ENCODE results near the gene KIF6. TPM values are rescaled to one million over a fixed set of nuclear protein-coding genes. Genes with fewer than 3 reads are reported as not detected.

Gene KIF6
- total RNA-seq, 4 donors from 2014 or later: 0.10 to 0.61 (median 0.13) TPM; not detected in 1

DNA sequence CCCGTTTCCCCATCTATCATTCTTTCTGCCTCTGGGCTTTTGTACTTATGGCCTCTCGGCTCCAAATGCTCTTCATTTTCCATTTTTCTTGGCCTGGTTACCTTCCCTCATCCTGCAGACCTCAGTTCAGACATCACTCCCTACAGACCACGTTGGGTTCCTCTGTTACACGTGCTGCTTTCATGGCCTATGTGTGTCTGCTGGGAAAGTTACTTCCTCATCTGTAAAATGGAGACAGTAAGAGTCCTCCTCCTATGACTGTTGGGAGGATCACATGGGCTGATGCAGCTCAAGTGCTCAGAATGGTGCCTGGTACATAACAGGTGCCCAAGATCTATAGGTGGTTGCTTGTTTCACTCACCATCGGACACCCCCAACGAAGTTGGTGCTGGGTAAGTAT is 424.5 kb downstream of the KIF6 start:
- no peak for DNase-seq (ENCODE audit: low spot score in 2 of 2)
- H3K4me3 ChIP-seq (ENCODE audit: low read depth, poor library complexity, severe bottlenecking): no peak overlapping the region
- intact Hi-C loops (cut with DNase I; ENCODE audit: low total_unique reads): loop anchor here (5.0 kb wide), 1 partner anchor 133 kb away; no protein-coding TSS in a partner anchor
- TF ChIP-seq POLR2A (IDR thresholded peaks at IDR 0.05): no peak
- TF ChIP-seq, protein P1, sequence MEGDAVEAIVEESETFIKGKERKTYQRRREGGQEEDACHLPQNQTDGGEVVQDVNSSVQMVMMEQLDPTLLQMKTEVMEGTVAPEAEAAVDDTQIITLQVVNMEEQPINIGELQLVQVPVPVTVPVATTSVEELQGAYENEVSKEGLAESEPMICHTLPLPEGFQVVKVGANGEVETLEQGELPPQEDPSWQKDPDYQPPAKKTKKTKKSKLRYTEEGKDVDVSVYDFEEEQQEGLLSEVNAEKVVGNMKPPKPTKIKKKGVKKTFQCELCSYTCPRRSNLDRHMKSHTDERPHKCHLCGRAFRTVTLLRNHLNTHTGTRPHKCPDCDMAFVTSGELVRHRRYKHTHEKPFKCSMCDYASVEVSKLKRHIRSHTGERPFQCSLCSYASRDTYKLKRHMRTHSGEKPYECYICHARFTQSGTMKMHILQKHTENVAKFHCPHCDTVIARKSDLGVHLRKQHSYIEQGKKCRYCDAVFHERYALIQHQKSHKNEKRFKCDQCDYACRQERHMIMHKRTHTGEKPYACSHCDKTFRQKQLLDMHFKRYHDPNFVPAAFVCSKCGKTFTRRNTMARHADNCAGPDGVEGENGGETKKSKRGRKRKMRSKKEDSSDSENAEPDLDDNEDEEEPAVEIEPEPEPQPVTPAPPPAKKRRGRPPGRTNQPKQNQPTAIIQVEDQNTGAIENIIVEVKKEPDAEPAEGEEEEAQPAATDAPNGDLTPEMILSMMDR (IDR thresholded peaks at IDR 0.05): no peak
- WGBS, 2 donors: 79 to 83% methylated on average over 6 of the region's 6 CpGs

DNA sequence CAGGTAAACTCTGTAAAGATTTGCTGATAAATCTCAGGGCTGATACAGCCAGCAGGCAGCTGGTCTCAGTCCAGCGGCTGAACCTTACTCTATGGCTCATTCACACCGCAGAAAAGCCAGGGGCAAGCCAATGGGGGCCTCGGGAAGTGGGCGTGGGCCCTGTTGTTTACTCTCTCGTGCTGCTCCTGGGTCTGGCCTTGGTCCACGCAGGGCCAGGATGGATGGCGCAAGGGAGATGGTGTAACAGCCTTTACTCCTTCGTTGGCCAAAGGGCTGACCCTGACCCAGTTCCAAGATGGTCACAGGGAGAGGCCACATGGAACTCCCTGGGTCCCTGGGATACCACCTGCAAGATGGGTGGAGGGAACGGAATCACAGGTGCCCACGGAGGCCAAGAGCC is 427.1 kb downstream of the KIF6 start:
- TF ChIP-seq, protein P1 (IDR thresholded peaks at IDR 0.05): no peak
- no peak for TF ChIP-seq POLR2A (IDR thresholded peaks at IDR 0.05)
- WGBS, 2 donors: 62 to 79% methylated on average over 7 to 10 of the region's 10 CpGs
- intact Hi-C loops (cut with DNase I; ENCODE audit: low total_unique reads): loop anchor here (10.0 kb wide), 1 partner anchor 573 kb away; no protein-coding TSS in a partner anchor
- no peak overlapping the region for H3K4me3 ChIP-seq (ENCODE audit: low read depth, poor library complexity, severe bottlenecking)
- DNase-seq (ENCODE audit: low spot score in 2 of 2): no peak

DNA sequence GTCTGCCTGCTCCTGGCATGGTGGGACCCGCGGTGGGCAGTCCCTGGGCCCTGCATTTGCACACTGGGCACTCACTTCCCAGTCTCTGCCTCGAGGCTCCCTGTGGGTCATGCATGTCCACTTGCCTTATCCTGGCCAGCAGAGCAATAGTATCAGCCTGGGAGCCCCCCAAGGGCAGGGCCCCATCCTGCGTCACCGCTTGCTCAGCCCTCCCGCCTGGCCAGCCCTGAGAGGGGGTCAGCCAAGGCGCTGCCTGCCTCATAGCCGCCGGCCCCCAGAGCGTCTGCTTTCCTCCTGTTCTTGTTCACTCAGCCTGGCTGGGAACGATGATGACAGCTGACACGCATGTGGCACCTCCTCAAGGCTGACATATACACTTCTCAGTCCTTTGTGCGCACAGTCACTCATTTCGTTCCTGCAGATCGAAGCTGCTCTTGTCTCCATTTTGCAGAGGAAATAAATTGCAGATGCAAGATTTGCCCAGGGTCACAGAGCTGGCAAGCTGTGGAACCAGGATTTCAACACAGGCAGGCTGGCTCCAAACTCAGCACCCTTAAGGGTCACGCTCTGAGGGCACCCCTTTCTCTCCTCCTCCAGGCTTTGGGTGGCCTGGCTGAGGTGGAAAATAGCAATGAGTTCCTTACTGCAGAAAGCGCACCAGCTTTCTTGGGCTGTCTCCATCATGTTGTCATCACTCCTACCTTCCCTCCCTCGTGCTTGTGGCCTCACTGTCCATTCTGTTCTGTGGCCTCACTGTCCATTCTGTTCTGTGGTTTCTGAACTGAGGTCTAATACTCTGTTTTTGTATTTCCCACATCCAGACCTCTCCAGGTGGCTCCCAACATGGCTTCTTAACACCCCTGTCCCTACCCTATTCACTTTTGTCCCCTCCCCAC is 428.2 kb downstream of the KIF6 start:
- 54 to 55% methylated on average over 18 of the region's 18 CpGs for WGBS, 2 donors
- no peak for DNase-seq (ENCODE audit: low spot score in 2 of 2)
- intact Hi-C loops (cut with DNase I; ENCODE audit: low total_unique reads): loop anchor here (10.0 kb wide), 1 partner anchor 572 kb away; no protein-coding TSS in a partner anchor
- H3K4me3 ChIP-seq (ENCODE audit: low read depth, poor library complexity, severe bottlenecking): no peak overlapping the region
- TF ChIP-seq POLR2A (IDR thresholded peaks at IDR 0.05): no peak
- TF ChIP-seq, protein P1 (IDR thresholded peaks at IDR 0.05): no peak

DNA sequence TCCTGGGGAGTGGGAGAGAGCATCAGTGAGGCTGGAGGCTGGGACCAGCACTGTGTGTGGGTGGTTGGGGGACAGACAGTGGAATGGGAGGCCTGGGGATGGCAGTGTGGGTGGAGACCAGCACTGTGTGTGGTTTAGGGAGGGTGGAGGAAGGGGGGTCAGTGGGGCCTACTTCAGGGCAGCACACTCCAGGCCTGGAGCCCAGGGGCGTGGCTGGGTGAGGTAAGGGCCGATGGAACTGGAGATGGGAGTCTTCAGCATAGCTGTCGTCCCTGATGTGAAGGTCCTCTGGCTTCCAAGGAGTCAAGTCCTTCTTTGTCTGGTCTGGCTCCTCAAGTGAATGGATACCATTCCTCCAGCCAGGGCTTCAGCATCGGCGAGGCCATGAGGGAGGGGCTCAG is 429.6 kb downstream of the KIF6 start:
- H3K4me3 ChIP-seq (ENCODE audit: low read depth, poor library complexity, severe bottlenecking): no peak overlapping the region
- TF ChIP-seq, protein P1 (IDR thresholded peaks at IDR 0.05): no peak
- TF ChIP-seq POLR2A (IDR thresholded peaks at IDR 0.05): no peak
- no peak for DNase-seq (ENCODE audit: low spot score in 2 of 2)
- intact Hi-C loops (cut with DNase I; ENCODE audit: low total_unique reads): loop anchor here (10.0 kb wide), 1 partner anchor 571 kb away; no protein-coding TSS in a partner anchor
- 47 to 56% methylated on average over 5 of the region's 5 CpGs for WGBS, 2 donors

DNA sequence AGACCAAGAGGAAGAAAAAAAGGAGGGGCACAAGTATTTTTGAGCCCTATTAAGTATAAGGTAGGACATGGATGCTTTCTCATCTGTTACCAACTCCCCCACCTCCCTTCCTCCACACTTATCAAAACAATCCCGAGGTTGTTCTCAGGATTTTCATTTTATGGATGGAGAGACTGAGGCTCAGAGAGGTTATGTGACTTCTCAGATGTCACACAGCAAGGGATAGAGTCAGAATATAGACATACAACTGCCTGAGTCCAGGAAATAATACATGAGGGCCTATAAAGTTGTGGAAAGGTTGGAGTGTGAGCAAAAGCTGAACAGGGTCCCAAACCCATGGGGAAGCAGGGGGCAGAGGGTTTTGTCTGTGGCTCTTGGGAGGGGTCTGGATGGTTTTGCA is 430.3 kb downstream of the KIF6 start:
- no peak overlapping the region for H3K4me3 ChIP-seq (ENCODE audit: low read depth, poor library complexity, severe bottlenecking)
- no peak for DNase-seq (ENCODE audit: low spot score in 2 of 2)
- intact Hi-C loops (cut with DNase I; ENCODE audit: low total_unique reads): loop anchor here (10.0 kb wide), 1 partner anchor 570 kb away; no protein-coding TSS in a partner anchor
- whole genome bisulfite sequencing, 2 donors: 66 to 70% methylated on average over 1 of the region's 1 CpG
- TF ChIP-seq POLR2A (IDR thresholded peaks at IDR 0.05): no peak
- TF ChIP-seq, protein P1 (IDR thresholded peaks at IDR 0.05): no peak
